NCI-H748 (cell line): Measurements from ENCODE around the gene PLCB2.

Experiments used
- DNase-seq: peaks from one replicate; lab custom pipeline; 2025; ENCODE audit not compliant: unreplicated experiment; lab: John Stamatoyannopoulos, UW

Gene PLCB2, protein sequence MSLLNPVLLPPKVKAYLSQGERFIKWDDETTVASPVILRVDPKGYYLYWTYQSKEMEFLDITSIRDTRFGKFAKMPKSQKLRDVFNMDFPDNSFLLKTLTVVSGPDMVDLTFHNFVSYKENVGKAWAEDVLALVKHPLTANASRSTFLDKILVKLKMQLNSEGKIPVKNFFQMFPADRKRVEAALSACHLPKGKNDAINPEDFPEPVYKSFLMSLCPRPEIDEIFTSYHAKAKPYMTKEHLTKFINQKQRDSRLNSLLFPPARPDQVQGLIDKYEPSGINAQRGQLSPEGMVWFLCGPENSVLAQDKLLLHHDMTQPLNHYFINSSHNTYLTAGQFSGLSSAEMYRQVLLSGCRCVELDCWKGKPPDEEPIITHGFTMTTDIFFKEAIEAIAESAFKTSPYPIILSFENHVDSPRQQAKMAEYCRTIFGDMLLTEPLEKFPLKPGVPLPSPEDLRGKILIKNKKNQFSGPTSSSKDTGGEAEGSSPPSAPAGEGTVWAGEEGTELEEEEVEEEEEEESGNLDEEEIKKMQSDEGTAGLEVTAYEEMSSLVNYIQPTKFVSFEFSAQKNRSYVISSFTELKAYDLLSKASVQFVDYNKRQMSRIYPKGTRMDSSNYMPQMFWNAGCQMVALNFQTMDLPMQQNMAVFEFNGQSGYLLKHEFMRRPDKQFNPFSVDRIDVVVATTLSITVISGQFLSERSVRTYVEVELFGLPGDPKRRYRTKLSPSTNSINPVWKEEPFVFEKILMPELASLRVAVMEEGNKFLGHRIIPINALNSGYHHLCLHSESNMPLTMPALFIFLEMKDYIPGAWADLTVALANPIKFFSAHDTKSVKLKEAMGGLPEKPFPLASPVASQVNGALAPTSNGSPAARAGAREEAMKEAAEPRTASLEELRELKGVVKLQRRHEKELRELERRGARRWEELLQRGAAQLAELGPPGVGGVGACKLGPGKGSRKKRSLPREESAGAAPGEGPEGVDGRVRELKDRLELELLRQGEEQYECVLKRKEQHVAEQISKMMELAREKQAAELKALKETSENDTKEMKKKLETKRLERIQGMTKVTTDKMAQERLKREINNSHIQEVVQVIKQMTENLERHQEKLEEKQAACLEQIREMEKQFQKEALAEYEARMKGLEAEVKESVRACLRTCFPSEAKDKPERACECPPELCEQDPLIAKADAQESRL

GRCh38 chr15:40307421-40308211 lies at the start of gene PLCB2:
TSS of gene PLCB2 (minus strand) at chr15:40307935. CDS start at chr15:40307672, 263 bp downstream.
- DNase-seq: no peak

DNA sequence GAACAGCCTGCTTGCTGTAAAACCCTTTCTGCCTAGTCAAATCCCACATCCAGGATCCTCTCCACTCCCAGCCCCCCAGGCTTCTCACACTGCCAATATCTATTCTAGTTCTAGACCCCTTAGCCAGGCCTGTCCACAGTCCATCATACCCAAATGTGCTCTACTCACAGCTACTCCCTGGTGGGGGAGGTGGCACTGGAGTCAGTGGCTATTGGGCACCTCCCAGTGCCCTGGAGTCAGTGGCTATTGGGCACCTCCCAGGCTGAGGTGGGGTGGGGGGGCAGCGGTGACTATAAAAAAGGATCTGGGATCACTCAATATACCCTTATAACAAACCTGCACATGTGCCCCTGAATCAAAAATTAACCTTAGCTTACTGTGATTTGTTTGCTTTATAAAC lies 49.5 kb upstream of the PLCB2 start:
- no peak for DNase-seq

GRCh38 chr15:40355976-40356585 lies 48.3 kb upstream of the PLCB2 start:
- no peak for DNase-seq

- DNase-seq: no peak
Observed at GRCh38 chr15:40354408-40355171, 46.9 kb upstream of the PLCB2 start.

GRCh38 chr15:40353697-40354096 lies 46.0 kb upstream of the PLCB2 start:
- no peak for DNase-seq

DNA sequence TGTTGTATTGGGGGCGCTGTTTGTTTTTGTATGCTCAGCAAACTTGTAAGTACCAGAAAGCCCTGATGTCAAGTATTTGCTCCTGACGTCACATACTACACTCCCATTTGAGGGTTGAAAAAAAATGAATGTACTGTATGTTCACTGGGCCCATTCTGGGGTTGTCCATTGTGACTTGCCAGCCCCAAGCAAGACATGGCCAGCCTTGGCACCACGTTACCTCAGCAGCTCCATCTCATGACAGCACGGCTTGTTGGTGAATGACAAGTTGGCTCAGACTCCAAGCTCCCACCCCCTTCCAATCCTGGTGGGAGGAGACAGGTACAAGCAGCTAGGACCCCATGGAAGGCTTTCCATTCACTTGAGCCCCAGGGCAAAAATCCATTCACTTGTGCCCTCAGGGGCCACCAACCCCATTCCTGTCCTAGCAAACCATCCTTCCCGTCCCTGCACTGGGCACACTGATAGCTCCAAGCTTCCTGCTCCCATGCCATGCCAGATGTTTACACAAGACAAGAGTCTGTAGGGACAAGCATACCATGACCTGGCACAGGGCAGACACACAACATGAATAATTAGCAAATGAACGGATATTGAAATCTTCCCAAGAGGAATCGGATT lies 44.7 kb upstream of the PLCB2 start:
- no peak for DNase-seq

DNA sequence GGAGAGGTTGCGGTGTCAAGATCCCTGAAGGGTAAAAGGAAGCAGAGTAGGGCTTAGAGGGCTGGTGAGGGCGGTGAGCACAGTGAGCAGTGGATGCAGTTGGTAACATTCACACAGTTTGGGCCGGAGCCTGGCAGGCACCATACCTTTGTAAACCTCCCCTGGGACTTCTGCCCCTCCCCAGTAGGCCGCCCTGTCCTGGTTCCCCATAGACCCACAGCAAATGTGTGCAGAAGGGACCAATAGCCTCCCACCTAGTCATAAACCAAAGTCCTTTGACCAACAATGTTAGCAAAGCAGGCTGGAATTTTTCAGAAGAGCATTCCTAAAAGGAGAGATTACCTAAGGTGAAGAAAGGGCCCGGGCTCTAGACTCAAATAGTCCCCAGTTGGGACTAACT lies 41.4 kb upstream of the PLCB2 start:
- DNase-seq: no peak

GRCh38 chr15:40348474-40348870 lies 40.7 kb upstream of the PLCB2 start:
- DNase-seq: no peak

DNA sequence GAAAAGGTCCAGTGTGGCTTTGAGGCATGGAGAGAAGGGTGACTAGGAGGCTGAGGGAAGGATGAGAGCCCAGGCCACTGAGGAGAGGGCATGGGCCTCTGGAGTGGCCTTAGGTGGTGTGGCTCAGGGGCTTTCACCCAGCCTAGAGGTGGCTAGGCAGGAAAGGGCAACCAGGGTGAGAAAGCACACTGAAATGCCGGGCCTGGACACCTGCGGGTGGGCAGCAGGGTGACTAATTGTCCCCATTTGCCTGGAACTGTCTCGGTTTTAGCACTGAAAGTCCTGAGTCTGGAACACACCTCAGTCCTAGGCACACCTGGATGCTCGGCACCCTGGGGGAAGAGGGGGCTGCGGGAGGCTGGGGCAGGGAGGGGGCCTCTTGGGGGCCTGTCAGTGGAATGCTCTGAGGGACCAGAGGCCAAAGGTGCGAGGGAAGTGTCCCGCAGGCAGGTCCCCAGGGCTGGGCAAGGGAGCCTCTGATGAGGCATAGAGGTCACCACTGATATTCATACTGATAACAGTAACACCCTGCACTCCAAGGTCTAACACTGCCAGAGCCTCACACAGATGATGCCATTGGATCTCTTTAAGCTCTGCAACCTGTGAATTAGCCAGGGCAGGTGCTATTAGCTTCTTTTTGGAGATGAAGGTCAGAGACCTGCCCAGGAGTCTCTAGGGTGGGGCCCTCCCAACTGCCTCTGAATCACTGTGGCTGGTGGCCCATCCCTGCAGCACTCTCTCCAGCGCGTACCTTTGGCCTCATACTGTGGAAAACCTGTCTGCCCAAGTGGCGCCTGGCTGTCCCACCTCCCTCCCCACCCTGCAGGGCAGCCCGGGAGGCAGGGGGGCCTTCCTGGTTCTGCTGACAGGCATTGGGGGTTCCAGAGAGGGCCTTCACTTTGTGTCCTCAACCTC lies 40.1 kb upstream of the PLCB2 start:
- DNase-seq: no peak

DNA sequence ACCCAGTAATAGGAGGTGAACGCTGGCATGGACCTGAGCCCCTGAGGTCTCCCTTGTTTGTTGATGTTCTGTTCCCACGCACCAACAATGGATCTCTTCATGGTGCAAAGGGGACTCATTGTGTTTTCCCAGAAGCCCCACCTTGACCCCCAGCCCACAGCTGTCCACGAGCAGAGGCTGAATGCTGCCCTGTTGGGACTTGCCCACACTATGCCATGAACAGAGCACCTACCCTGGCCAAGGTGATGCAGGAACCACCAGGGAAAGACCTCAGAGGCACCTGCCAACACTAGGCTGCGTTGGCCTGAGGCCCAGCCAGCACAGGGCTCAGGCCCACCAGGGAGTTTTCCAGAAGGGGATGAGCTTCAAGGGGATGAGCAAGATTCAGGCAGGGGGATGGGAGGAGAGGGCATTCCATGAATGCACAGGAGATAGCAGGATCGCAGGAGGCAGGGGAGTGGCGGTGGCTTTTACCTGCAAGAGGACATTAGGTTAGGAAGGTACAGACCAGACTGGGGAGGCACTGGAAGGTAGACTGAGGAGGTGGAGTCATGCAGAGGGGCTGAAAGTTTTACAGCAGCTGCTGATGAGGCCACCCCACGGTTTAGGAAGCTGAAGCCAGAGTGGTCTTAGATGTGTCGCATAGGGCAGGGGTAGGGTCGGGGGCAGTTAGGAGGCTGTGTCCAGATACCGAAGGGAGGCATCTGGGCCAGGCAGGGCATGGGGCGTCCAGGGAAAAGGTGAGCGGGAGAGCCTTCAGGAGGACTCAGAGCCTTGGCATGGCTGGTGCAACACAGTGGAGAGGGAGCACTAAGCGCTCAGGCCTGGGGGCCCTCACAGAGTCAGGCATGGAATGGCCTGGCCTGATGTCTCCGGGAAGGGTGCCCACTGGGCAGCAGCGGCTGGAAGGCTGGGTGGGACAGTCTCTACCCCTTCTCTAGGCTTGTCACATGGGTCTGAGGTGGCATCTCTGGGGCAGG lies 39.1 kb upstream of the PLCB2 start:
- no peak for DNase-seq

DNA sequence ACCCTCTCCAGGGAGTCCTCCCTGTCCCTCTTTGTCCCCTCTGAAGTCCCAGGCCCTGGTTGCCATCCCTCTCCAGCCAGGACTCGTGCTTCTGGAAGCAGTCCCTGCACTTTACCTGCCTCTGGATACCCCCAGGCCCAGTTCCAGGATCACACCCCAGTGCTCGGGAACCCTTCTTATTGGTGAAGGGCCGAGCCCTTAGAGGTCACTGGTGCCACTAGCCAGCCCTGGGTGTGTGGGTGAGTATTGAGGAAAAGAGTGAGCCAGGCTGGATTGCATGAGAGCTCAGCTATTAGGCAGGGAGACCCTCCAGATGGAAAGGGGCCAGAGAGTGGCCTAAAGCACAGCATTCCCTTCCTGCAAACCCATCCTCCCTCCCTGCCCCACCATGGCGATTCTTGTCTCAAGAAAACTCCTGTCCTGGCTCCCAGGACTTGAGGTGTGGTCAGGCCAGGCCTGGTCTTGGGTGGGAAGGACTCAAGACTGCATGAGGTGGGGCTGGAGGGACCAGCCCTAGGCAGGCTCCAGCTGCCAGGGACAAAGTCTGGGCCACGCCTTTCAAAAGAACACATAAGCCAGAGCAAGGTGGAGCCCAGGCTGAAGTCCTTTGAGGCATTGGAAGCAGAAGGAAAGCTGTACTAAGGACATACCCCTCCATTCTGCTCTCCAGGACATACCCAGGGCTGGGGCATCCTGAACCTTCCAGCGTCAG lies 38.3 kb upstream of the PLCB2 start:
- DNase-seq: no peak

DNA sequence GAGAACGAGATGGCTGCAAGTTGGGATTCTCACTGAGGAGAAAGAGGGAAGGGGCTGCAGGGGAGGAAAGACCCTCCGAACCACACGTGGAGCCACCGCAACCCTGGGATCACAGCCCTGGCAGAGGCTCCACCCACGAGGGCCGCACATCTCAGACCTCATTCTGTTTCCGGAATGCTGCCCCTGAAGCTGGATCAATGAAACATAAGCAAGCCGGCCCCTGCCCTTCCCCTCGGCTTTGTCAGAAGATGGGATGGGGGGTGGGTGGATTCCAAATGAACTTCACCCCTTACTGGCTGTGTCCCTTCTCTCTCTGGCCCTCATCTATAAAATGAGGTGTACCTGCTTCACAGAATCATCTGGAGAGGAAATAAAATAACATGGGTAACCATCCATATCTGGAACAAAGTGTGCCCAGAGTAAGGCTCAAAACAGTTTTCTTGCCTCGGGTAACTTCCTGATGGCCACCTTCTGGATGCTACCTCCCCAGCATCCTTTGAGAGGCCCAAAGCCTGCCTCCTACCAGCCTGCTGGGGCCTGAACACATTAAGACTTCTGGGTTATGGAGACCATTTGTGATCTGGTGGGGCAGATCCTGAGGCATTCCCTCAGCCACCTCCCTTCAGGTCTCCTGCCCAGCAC lies 37.6 kb upstream of the PLCB2 start:
- DNase-seq: no peak

GRCh38 chr15:40344631-40345120 lies 36.9 kb upstream of the PLCB2 start:
- DNase-seq: peak; percentile 42

DNA sequence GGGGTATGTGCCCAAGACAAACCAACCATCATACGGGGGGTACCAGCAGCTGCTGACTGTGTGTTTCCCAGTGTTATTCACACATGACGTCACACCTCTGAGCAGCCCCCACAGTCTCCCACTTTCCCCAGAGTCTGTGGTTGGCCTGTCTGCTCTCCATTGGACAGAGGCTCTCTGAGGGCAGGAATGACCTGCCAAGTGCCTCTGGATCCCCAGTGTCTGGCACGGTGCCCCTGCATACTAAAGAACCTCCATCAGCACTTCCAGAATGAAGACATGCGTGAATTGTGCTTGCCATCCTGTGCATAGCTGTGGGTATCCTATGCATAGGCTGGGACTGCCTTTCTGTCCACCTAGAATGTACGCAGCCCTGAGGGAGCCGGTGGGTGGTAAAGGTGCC lies 36.5 kb upstream of the PLCB2 start:
- no peak for DNase-seq

GRCh38 chr15:40343512-40343911 lies 35.8 kb upstream of the PLCB2 start:
- no peak for DNase-seq
